ENCODE data around the gene RTN4RL1.

Gene RTN4RL1

DNA sequence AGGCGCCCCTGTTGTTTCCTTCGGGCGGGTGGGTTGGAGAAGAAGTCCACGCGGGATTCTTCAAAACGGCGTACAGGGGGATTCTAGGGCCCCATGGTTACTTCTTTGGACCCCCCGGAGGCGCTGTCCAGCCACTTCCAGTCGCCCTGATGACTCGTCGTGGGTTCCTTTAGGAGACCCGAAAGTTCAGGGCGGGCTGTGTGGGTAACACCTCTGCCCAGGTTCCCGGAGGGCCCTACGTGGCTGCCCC lies 29.1 kb upstream of the RTN4RL1 start:
- Histone ChIP-seq H3K9me3 (ENCODE audit: control insufficient read depth, low read length) (no peaks in the 10 kb centered on the region), H4K8ac (ENCODE audit: low read length) (no peak overlapping the region), H3K18ac (ENCODE audit: low read depth in 1 of 2, low read length in 2 of 2) (peak overlapping the region; percentile 81 to 89), H3K9ac (ENCODE audit: low read length) (peak overlapping the region; percentile 80), H2BK120ac (ENCODE audit: low read depth, low read length) (peak overlapping the region; percentile 68), H2BK5ac (ENCODE audit: low read depth, low read length, poor library complexity, severe bottlenecking) (no peak overlapping the region), H3K4me1 (ENCODE audit: control insufficient read depth, insufficient read depth, low read depth, low read length) (peaks cover 43% of the 10 kb centered on the region), H3K36me3 (ENCODE audit: control insufficient read depth in 1 of 2, insufficient read depth in 2 of 2, low read depth in 1 of 2, low read length in 2 of 2) (peaks cover 0 to 30% of the 10 kb centered on the region in 2 experiments), H2AK5ac (ENCODE audit: low read length, severe bottlenecking) (no peak overlapping the region), H3K4me2 (ENCODE audit: low read length, poor library complexity, severe bottlenecking) (peak overlapping the region; percentile 92), H3K4me3 (ENCODE audit: insufficient read depth in 1 of 2, low read depth in 1 of 2, low read length in 2 of 2) (peak overlapping the region; percentile 62 to 75), H3K23ac (ENCODE audit: low read length in 2 of 2) (peak overlapping the region in 1 of 2 experiments; percentile 9), H3K14ac (ENCODE audit: low read length in 2 of 2) (no peak overlapping the region), H3K27me3 (ENCODE audit: control insufficient read depth in 1 of 2, insufficient read depth in 1 of 2, low read length in 2 of 2) (no peaks in the 10 kb centered on the region), H3K4ac (ENCODE audit: low read depth in 1 of 2, low read length in 2 of 2) (peak overlapping the region in 1 of 2 experiments; percentile 7), H2AFZ (ENCODE audit: low read depth, low read length) (no peak overlapping the region), H4K91ac (ENCODE audit: low read length) (peak overlapping the region; percentile 78), H2BK12ac (ENCODE audit: low read length in 2 of 2) (peak overlapping the region in 1 of 2 experiments; percentile 47), H2BK15ac (ENCODE audit: low read depth, poor library complexity, severe bottlenecking) (peak overlapping the region; percentile 67), H3K79me1 (replicated peaks; ENCODE audit: low read length, poor library complexity, severe bottlenecking) (peaks cover 6% of the 10 kb centered on the region), H3K27ac (ENCODE audit: low read length, poor library complexity, severe bottlenecking) (no peak overlapping the region)
- 13% methylated on average over 16 of the region's 16 CpGs for WGBS
- no peak for DNase-seq

DNA sequence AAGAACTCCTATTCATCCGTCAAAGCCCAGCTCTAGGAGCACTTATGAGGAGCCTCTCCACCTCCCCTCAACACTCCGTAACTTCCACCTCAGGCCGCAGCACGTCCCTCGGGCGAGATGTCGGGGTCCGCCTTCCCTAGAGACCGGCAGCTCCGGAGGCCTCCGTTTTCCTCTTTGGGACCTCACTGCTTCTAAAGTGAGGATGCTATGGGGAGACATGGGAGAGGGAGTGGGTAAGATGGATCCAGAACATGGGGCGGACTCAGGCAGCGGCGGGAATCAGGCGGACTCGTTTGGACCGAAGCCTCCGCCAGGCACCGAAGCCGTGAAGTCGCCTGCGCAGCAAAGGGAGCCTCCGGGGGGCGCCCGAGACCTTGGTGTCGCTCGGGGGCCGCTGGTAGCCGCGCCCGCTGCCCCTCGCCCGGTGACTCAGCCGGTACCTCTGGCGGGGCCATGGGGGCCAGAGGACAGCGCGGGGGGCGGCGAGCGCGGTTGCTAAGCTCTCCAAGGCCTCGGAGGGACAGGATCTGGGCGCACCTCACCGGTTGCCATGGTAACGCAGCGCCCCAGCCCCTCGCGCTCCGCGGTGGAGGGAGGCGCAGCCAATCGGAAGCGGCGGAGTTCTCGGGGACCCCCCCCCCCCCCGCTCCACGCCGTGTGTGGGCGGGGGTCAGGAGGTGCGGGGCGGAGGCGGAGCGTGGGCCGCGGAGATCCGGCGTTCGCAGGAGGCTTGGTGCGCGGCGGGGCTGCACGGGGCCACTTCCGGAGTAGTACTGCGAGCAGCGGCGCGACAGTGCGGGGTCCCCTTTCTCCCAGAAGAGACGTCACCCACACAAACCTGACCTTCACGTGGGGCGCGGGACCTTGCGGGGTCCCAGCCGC lies 28.5 kb upstream of the RTN4RL1 start:
- Histone ChIP-seq H3K9ac (ENCODE audit: low read length) (peak overlapping the region; percentile 80), H3K79me1 (replicated peaks; ENCODE audit: low read length, poor library complexity, severe bottlenecking) (peaks cover 6% of the 10 kb centered on the region), H3K4me3 (ENCODE audit: insufficient read depth in 1 of 2, low read depth in 1 of 2, low read length in 2 of 2) (peak overlapping the region; percentile 62 to 75), H3K27ac (ENCODE audit: low read length, poor library complexity, severe bottlenecking) (no peak overlapping the region), H2AK5ac (ENCODE audit: low read length, severe bottlenecking) (no peak overlapping the region), H3K14ac (ENCODE audit: low read length in 2 of 2) (peak overlapping the region in 1 of 2 experiments; percentile 22), H4K8ac (ENCODE audit: low read length) (peak overlapping the region; percentile 28), H3K18ac (ENCODE audit: low read depth in 1 of 2, low read length in 2 of 2) (peak overlapping the region; percentile 81 to 89), H3K36me3 (ENCODE audit: control insufficient read depth in 1 of 2, insufficient read depth in 2 of 2, low read depth in 1 of 2, low read length in 2 of 2) (peaks cover 0 to 24% of the 10 kb centered on the region in 2 experiments), H3K23ac (ENCODE audit: low read length in 2 of 2) (peak overlapping the region in 1 of 2 experiments; percentile 9), H2BK120ac (ENCODE audit: low read depth, low read length) (peak overlapping the region; percentile 68), H3K4ac (ENCODE audit: low read depth in 1 of 2, low read length in 2 of 2) (peak overlapping the region in 1 of 2 experiments; percentile 45), H2BK5ac (ENCODE audit: low read depth, low read length, poor library complexity, severe bottlenecking) (no peak overlapping the region), H2AFZ (ENCODE audit: low read depth, low read length) (no peak overlapping the region), H3K4me1 (ENCODE audit: control insufficient read depth, insufficient read depth, low read depth, low read length) (peaks cover 45% of the 10 kb centered on the region), H3K9me3 (ENCODE audit: control insufficient read depth, low read length) (no peaks in the 10 kb centered on the region), H3K4me2 (ENCODE audit: low read length, poor library complexity, severe bottlenecking) (peak overlapping the region; percentile 92), H2BK15ac (ENCODE audit: low read depth, poor library complexity, severe bottlenecking) (peak overlapping the region; percentile 67), H3K27me3 (ENCODE audit: control insufficient read depth in 1 of 2, insufficient read depth in 1 of 2, low read length in 2 of 2) (no peaks in the 10 kb centered on the region), H4K91ac (ENCODE audit: low read length) (peak overlapping the region; percentile 78), H2BK12ac (ENCODE audit: low read length in 2 of 2) (peak overlapping the region; percentile 55 to 66)
- 9% methylated on average over 56 of the region's 84 CpGs for WGBS
- peak; percentile 86 for DNase-seq

DNA sequence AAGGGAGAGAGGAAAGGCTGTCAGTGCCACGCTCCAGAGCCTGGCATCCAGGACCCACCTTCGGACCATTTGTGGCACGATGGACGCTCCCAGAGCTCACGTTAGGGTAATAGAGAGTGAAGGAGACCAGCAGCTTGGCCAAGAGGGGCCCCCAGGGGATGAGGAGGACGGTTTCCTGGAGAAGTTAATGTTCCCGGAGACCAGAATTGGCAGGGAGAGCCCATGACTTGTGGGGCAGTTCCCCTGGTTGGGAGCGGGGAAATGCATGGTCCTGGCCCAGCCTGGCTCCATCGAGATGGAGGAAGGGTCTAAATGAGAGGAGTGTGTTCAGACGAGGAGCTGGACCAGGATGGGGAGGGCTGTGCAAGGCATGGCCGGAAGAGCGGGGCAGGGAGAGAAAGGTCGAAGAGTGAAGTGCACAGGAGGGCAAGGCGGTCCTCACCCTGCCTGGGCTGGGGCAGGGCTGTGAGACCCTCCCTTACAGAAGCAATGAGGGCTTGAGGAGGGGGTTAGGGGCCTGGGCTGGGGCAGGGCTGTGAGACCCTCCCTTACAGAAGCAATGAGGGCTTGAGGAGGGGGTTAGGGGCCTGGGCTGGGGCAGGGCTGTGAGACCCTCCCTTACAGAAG lies 26.9 kb upstream of the RTN4RL1 start:
- Histone ChIP-seq H4K91ac (ENCODE audit: low read length) (no peak overlapping the region), H2BK12ac (ENCODE audit: low read length in 2 of 2) (no peak overlapping the region), H3K4me1 (ENCODE audit: control insufficient read depth, insufficient read depth, low read depth, low read length) (peaks cover 43% of the 10 kb centered on the region), H2AK5ac (ENCODE audit: low read length, severe bottlenecking) (no peak overlapping the region), H3K27me3 (ENCODE audit: control insufficient read depth in 1 of 2, insufficient read depth in 1 of 2, low read length in 2 of 2) (no peaks in the 10 kb centered on the region), H3K27ac (ENCODE audit: low read length, poor library complexity, severe bottlenecking) (no peak overlapping the region), H3K14ac (ENCODE audit: low read length in 2 of 2) (no peak overlapping the region), H4K8ac (ENCODE audit: low read length) (no peak overlapping the region), H3K4me2 (ENCODE audit: low read length, poor library complexity, severe bottlenecking) (no peak overlapping the region), H3K18ac (ENCODE audit: low read depth in 1 of 2, low read length in 2 of 2) (no peak overlapping the region), H2BK15ac (ENCODE audit: low read depth, poor library complexity, severe bottlenecking) (no peak overlapping the region), H3K79me1 (replicated peaks; ENCODE audit: low read length, poor library complexity, severe bottlenecking) (peaks cover 2% of the 10 kb centered on the region), H3K36me3 (ENCODE audit: control insufficient read depth in 1 of 2, insufficient read depth in 2 of 2, low read depth in 1 of 2, low read length in 2 of 2) (peaks cover 0 to 8% of the 10 kb centered on the region in 2 experiments), H3K4me3 (ENCODE audit: insufficient read depth in 1 of 2, low read depth in 1 of 2, low read length in 2 of 2) (no peak overlapping the region), H2BK120ac (ENCODE audit: low read depth, low read length) (no peak overlapping the region), H3K23ac (ENCODE audit: low read length in 2 of 2) (no peak overlapping the region), H2BK5ac (ENCODE audit: low read depth, low read length, poor library complexity, severe bottlenecking) (no peak overlapping the region), H3K9me3 (ENCODE audit: control insufficient read depth, low read length) (no peaks in the 10 kb centered on the region), H2AFZ (ENCODE audit: low read depth, low read length) (no peak overlapping the region), H3K9ac (ENCODE audit: low read length) (no peak overlapping the region), H3K4ac (ENCODE audit: low read depth in 1 of 2, low read length in 2 of 2) (no peak overlapping the region)
- DNase-seq = no peak
- 62% methylated on average over 13 of the region's 14 CpGs for WGBS

Data from mesenchymal stem cell (in vitro differentiated cells and primary cell).